ENCODE results near the gene PAPPA2. TPM values are rescaled to one million over a fixed set of nuclear protein-coding genes. Genes with fewer than 3 reads are reported as not detected.

The PAPPA2 gene
- total RNA-seq, 4 donors from 2014 or later: 0.75 to 17.5 (median 1.3) TPM

DNA sequence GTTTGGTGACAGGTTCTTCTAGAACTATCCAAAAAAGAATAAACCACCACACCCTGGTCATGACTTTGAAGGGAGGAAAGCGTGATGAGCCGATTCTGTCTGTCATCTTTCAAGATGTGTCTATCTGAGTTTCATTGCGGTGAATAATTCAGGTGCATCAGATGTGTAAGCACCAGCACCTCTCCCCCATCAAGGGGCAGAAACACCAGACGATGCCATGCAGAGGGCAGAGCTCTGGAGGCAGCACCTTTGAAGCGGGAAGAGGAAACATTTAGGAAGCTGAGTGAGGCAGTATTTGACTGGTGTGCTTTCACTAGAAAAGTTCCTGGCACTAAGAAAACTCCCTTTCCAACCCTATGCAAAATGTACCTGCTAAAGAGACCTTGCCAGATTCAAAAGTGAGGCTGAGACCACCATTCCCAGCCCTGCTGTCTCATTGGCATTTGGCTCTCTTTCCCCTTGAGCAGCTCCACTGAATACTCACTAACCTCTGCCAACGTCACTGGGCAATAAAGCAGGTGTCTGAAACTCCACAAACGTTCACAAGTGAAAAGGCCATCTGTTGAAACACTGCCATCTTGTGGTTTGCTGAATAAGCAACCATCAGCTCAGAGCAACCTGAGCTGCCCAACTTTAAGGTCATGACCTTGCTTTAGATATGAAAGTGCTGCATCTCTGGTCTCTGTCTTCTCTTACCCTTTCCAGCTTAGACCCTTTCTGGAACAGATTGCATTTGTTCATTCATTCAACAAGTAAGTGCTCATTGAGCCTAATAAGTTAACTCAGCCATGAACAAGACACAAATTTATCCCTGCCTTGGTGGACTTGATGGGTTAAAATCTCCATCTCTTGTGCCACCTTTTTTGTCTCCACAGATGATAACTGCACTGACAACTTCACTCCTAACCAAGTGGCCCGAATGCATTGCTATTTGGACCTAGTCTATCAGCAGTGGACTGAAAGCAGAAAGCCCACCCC, 228.6 kb downstream of the PAPPA2 start:
- TF ChIP-seq CTCF (IDR thresholded peaks at IDR 0.05; ENCODE audit: low read depth): no peak

GRCh38 chr1:176692431-176692830, 229.5 kb downstream of the PAPPA2 start:
- no peak for TF ChIP-seq CTCF (IDR thresholded peaks at IDR 0.05; ENCODE audit: low read depth)

- no peak for TF ChIP-seq CTCF (IDR thresholded peaks at IDR 0.05; ENCODE audit: low read depth)
These were observed 230.2 kb downstream of the PAPPA2 start for GRCh38 chr1:176692988-176693696.

- TF ChIP-seq CTCF (IDR thresholded peaks at IDR 0.05; ENCODE audit: low read depth): no peak
These were observed 230.8 kb downstream of the PAPPA2 start for GRCh38 chr1:176693697-176694329.

DNA sequence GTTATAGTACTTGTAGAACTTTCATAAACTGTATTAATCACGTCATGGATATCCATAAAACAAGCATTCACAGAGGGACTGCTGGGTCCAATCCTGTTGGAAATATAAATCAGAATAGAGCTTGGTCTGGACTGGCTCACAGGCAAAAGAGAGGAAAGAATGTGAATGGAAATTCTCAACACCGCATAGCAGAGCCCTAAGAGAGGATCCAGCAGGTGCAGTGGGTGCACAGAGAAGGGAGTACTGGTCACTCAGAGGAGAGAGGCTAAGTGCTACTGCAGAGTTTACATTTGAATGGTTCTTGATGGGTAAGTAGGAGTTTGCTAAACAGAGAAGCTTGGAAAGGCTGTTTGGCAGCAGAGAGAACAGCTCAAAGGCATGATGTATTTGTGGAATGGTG, 231.7 kb downstream of the PAPPA2 start:
- no peak for TF ChIP-seq CTCF (IDR thresholded peaks at IDR 0.05; ENCODE audit: low read depth)

DNA sequence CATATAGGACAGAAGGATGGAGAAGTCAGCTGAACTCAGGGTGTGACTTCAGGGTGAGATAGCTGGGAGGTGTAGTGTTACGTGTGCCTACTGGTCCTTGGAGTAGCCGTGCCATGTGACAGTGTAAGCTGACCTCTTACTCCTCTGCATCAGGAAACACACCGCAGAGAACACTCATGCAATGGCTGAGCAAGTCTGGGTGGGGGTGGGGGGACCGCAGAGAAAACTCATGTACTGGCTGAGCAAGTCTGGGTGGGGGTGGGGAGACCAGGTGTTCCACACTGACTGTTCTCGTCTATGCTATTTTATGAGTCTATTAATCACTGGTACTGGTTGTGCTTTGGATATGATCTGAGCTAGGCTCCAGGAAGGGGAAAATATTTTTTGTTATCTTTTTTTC, 233.1 kb downstream of the PAPPA2 start:
- no peak for TF ChIP-seq CTCF (IDR thresholded peaks at IDR 0.05; ENCODE audit: low read depth)

- TF ChIP-seq CTCF (IDR thresholded peaks at IDR 0.05; ENCODE audit: low read depth): no peak
These were observed 233.7 kb downstream of the PAPPA2 start for GRCh38 chr1:176696689-176697088.
